GM12865 (cell line): ENCODE data around the gene SCRN1.
A peak's percentile ranks its signal among the peaks of the same experiment; 100 is the strongest.

Source experiments
- DNase-seq: peaks from one replicate; pipeline ENCODE4 v3.0.0; 2010; ENCODE audit warnings: low read depth
- H3K4me3 ChIP-seq: 2 replicates; pipeline ENCODE4 v1.5.1; 2011; ENCODE audit warnings: mild to moderate bottlenecking, low read depth, low read length, control low read depth
- CTCF ChIP-seq: IDR thresholded peaks from 2 replicates; pipeline ENCODE4 v1.5.1; 2011; ENCODE audit warnings: low read length, control low read depth, low read depth, inconsistent platforms; ENCODE audit not compliant: insufficient read depth; ENCODE audit errors: missing control alignments

The SCRN1 gene

GRCh38 chr7:29991937-29992336, 2.3 kb upstream of the SCRN1 start:
- DNase-seq, result no peak
- no peak overlapping the region for H3K4me3 ChIP-seq
- TF ChIP-seq CTCF, result no peak

GRCh38 chr7:29990931-29991330, 1.3 kb upstream of the SCRN1 start:
- TF ChIP-seq CTCF, result no peak
- H3K4me3 ChIP-seq, result no peak overlapping the region
- DNase-seq, result no peak

GRCh38 chr7:29988424-29989256, 961 bp downstream of the SCRN1 start:
- no peak for TF ChIP-seq CTCF
- peak; percentile 92 for DNase-seq
- H3K4me3 ChIP-seq, result peak overlapping the region; percentile 84

GRCh38 chr7:29987811-29988317, 1.7 kb downstream of the SCRN1 start:
- DNase-seq, result peak; percentile 47
- TF ChIP-seq CTCF, result no peak
- H3K4me3 ChIP-seq, result peak overlapping the region; percentile 84

GRCh38 chr7:29987083-29987482, 2.5 kb downstream of the SCRN1 start:
- no peak for TF ChIP-seq CTCF
- peak overlapping the region; percentile 84 for H3K4me3 ChIP-seq
- peak; percentile 37 for DNase-seq

GRCh38 chr7:29980151-29980550, 9.4 kb downstream of the SCRN1 start:
- DNase-seq, result no peak
- no peak for TF ChIP-seq CTCF
- H3K4me3 ChIP-seq, result no peak overlapping the region
